Peyer's patch (tissue), 4 donors: ENCODE data around the gene RESF1.

ENCODE experiments used
- POLR2A ChIP-seq, 2 donors: fragments of 450-650 bp; IDR thresholded peaks; one replicate each; pipeline ENCODE4 v1.5.1; 2017; ENCODE audit warnings: antibody characterized with exemption in 2 of 2, mild to moderate bottlenecking in 2 of 2, moderate library complexity in 2 of 2
- TF ChIP-seq, protein P1 (sequence below), 6 experiments: fragments of 450-650 bp in 4 of 6; fragments of 200-600 bp in 2 of 6; sonication (generic) in 1 of 6; IDR thresholded peaks; one replicate each; pipeline ENCODE4 v1.5.1; 2017 to 2019; ENCODE audit warnings: antibody characterized with exemption in 6 of 6, mild to moderate bottlenecking in 3 of 6, moderate library complexity in 1 of 6

GRCh38 chr12:31923063-31923412 is 36.2 kb upstream of the RESF1 start:
- TF ChIP-seq, protein P1, sequence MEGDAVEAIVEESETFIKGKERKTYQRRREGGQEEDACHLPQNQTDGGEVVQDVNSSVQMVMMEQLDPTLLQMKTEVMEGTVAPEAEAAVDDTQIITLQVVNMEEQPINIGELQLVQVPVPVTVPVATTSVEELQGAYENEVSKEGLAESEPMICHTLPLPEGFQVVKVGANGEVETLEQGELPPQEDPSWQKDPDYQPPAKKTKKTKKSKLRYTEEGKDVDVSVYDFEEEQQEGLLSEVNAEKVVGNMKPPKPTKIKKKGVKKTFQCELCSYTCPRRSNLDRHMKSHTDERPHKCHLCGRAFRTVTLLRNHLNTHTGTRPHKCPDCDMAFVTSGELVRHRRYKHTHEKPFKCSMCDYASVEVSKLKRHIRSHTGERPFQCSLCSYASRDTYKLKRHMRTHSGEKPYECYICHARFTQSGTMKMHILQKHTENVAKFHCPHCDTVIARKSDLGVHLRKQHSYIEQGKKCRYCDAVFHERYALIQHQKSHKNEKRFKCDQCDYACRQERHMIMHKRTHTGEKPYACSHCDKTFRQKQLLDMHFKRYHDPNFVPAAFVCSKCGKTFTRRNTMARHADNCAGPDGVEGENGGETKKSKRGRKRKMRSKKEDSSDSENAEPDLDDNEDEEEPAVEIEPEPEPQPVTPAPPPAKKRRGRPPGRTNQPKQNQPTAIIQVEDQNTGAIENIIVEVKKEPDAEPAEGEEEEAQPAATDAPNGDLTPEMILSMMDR (IDR thresholded peaks at IDR 0.05) = no peak
- TF ChIP-seq POLR2A (IDR thresholded peaks at IDR 0.05) = no peak
